ENCODE results near the gene NFATC2.

NFATC2 gene

GRCh38 chr20:51536116-51537069, 6.1 kb downstream of the NFATC2 start:
- FAIRE-seq, result no peak

GRCh38 chr20:51535674-51536073, 6.8 kb downstream of the NFATC2 start:
- no peak for FAIRE-seq

DNA sequence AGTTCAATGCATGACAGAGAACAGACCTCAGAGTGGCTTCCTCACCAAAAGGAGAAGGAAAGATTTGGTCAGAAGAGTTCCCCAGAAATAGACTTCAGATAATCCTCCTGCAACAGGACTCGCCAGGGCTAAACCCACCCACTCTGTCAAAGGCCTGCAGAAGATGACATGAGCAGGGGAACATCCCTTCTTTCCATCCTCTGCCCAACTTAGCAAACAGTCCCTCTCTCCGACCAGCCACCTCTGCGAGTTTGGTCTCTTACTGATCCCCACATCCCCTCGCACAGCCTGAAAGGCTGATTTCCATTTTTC, 7.5 kb downstream of the NFATC2 start:
- no peak for FAIRE-seq

GRCh38 chr20:51533291-51534172, 9.0 kb downstream of the NFATC2 start:
- no peak for FAIRE-seq

DNA sequence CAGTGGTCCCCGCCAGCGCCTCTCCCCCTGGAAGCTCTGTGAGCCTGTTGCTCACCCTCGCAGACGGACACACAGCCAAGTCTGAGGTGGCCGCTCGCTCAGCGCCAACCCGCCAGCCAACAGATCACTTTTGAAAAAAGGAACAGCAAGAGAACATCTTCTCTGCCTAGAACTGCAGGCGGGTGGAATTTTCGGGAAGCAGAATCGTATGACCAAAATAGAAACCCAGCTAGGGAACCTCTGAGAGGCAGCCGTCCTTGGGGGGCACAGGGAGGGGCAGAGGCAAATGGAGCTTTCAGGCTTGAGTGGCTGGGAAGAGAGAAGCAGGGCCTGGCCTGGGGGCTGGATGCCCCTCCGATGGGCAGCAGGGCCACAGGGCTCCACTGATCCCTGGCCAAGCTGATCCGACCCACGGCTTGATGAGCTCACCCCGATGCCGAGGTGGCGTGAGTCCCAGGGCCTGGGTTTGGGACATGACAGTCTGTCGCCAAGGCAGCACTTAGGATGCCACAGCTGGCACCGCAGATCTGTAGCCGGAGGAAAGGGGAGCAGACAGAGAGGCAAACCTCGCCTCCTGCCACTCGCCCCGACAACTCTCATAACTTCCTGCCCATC, 9.8 kb downstream of the NFATC2 start:
- no peak for FAIRE-seq

- no peak for FAIRE-seq
Measured at GRCh38 chr20:51531712-51532456, 10.6 kb downstream of the NFATC2 start.

- no peak for FAIRE-seq
Measured at GRCh38 chr20:51531141-51531710, 11.3 kb downstream of the NFATC2 start.

DNA sequence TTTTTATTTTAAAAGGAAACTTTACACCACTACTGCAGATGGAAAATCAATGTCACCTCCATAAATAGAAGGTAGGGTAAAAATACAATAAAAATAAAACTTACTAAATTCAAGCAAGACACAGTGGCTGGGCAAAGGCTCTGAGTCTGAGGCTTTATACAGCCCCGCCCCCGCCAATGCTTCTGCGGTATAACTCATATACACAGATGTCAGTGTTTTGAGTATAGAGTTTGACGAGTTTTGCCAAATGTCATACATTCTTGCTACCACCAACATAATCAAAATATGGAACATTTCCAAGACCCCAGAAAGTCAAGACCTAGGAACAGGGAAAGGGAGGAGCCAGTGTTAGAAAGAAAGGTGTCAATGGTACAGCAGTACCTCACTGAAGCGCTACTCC, 12.8 kb downstream of the NFATC2 start:
- no peak for FAIRE-seq

DNA sequence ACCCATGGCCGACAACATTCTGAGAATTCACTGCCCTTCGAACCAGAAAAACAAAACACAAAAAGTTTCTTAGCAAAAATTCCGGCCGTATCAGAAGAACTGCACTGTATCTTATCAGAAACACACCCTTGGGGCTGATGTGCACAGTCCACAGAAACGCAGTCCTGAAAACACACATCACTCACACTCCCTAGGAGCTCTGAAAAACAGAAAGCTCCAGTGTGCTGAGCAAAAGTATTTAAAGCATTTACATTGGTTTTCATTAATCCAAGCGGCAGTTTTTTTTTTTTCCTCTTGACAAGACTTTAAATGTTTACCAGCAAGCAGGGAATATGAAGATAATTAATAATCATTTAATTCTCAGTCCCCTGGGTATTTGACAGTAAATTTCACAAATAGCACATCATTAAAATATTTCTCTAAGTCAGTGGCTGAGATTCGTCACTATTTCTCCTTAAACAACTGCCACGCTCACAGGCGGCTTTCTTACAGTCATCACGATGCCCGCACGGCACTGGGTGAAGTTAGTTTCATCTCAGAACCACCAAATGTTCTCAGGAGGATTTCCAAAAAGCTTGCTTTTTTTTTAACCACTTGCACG, 13.3 kb downstream of the NFATC2 start:
- no peak for FAIRE-seq

DNA sequence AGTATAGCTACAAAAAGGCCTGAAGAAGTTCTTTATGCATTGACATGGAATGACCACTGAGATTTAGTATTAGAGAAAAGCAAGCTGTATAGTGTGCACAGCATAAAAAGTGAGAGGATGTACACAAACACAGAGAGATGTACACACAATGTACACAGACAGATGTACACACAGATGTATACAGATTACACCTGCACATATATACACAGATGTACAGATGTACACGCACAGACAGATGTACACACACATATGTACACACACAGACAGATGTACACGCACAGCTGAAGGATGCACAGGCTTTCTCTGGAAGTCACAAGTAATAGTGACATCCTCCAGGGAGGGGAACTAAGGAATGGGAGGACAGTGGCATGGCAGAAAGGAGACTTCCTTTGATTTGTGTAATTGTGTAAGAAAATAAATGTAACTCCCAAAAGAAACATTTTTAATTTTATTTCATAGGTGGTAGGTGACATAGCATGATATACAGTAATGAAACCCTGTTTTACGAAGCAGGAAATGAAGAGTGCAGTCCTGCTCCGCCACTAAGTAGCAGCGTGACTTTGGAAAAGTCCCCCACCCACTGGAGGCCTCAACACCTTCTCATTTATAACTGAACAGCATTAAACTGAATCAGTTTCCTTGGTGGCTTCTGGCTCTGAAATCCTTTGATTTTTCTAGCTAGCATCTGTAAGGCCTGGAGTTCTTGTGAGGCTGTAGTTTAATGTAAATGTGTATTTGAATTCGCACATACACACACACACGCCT, 14.1 kb downstream of the NFATC2 start:
- FAIRE-seq, result no peak

DNA sequence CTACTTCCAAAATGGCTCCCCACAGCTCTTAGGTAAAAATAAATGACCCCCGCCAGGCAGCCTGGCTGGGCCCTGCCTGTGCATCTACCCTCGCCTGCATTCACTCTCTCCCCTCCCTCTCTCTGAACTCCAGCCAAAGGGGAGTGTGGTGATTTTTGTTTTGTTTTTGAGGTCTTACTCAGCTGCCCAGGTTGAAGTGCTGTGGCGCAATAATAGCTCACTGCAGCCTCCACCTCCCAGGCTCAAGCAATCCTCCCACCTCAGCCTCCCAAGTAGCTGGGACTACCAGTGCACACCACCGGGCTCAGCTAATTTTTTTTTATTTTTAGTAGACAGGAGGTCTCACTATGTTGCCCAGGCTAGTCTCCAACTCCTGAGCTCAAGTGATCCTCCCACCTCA, 15.8 kb downstream of the NFATC2 start:
- FAIRE-seq, result no peak

DNA sequence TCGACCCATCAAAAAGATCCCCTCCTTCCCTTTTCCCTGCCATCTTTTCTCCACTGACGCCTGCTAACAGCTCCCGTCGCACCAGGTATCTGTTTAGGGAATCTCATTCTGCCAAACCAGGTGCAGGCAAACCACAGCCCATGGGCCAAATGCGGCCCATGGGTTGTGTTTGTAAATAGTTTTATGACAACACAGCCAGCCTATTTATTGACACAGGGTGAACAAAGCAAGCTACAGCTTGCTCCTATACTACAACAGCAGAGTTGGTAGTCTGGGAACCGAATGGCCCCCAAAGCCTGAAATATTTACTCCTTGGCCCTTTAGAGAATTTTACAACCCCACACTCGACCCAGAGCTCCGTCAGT, 16.4 kb downstream of the NFATC2 start:
- FAIRE-seq, result no peak

DNA sequence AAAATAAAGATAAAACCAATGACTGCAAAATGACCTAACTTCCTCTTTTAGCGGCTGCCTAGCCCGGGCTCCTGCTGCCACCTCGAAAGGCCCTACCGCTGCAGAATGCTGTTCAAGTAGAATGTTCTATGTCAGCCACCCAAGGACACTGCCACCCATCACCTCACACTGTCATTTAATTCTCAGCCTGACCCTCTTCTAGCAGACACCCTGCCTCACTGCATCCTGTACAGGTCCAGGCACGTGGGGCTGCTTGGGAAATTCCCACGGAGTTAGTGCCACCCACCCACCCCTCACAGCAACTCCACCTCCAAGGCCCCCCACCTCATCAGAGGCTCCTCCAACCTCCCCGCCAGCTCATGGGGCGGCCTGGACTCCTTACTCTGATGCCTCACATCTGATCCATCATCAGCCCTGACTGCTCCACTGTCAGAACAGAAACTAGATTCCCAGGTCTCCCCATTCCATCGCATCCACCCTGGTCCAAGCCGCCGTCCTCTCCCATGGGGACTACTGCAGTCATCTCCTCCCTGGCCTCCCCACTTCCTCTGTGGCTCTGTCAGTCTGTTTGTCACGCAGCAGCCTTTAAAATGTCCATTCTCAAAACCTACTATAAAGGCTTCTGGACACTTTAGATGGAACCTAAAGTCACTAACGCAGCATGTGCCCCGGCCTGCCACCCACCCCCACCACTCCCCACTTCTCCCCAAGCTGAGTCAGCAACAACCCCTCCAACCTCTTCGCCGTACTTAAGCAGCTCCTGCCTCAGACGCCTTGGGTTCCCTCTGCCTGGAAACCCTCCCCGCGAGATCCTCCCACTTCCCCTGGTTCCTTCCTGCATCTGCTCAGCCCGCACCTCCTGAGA, 17.0 kb downstream of the NFATC2 start:
- FAIRE-seq, result no peak

- FAIRE-seq, result no peak
Measured at GRCh38 chr20:51523276-51524013, 19.1 kb downstream of the NFATC2 start.

GRCh38 chr20:51522207-51522606, 20.3 kb downstream of the NFATC2 start:
- no peak for FAIRE-seq

DNA sequence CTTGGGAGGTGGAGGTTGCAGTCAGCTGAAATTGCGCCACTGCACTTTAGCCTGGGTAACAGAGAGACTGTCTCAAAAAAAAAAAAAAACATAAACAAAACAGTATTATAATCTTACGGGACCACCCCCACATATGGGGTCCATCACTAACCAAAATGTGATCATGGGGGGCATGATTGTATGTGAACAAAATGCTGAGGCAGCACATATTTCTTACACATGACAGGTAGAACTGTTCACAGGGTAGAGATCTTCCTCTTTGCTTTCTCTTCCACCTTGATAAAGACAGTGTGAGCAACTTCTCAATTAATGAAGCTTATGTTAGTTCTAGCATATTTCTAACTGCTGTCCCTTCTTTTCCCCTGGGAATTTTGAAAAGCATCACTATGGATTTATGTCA, 24.7 kb downstream of the NFATC2 start:
- no peak for FAIRE-seq

- FAIRE-seq, result no peak
Measured at GRCh38 chr20:51516855-51517254, 25.7 kb downstream of the NFATC2 start.

GRCh38 chr20:51514836-51515235, 27.7 kb downstream of the NFATC2 start:
- no peak for FAIRE-seq

- no peak for FAIRE-seq
Measured at GRCh38 chr20:51514249-51514648, 28.3 kb downstream of the NFATC2 start.
